K562 (cell line): ENCODE data around the gene UBE2J2. TPM values are rescaled to one million over a fixed set of nuclear protein-coding genes. Genes with fewer than 3 reads are reported as not detected.

Experiments
- BACH1 ChIP-seq: fragments of 200-800 bp; sonication (Bioruptor generic); IDR thresholded peaks from 2 replicates; pipeline ENCODE4 v1.6.1; 2016; ENCODE audit warnings: missing genetic modification characterization, missing compliant biosample characterization
- CBX1 ChIP-seq: sonication (generic); IDR thresholded peaks from 2 replicates; pipeline ENCODE4 v1.6.1; 2016; ENCODE audit warnings: antibody characterized with exemption, low read depth, mild to moderate bottlenecking
- CSDE1 ChIP-seq, 2 experiments: fragments of 450-650 bp; IDR thresholded peaks; 2 replicates each; pipeline ENCODE4 v1.6.1; 2016; ENCODE audit warnings: mild to moderate bottlenecking in 1 of 2
- EZH2 ChIP-seq: IDR thresholded peaks from 2 replicates; pipeline ENCODE4 v1.6.1; 2012; ENCODE audit warnings: low read depth, mild to moderate bottlenecking, inconsistent platforms, low read length, borderline replicate concordance
- HNRNPH1 ChIP-seq: fragments of 200-400 bp; formaldehyde crosslinking; optimal IDR thresholded peaks from 2 replicates; pipeline ENCODE3; 2017; ENCODE audit warnings: low read depth, mild to moderate bottlenecking, low read length, moderate library complexity
- HNRNPUL1 ChIP-seq: fragments of 200-400 bp; formaldehyde crosslinking; IDR thresholded peaks from 2 replicates; pipeline ENCODE4 v1.6.1; 2017; ENCODE audit warnings: low read length
- L3MBTL2 ChIP-seq: fragments of 450-650 bp; IDR thresholded peaks from 2 replicates; pipeline ENCODE4 v1.6.1; 2016; ENCODE audit warnings: mild to moderate bottlenecking, moderate library complexity
- MTA1 ChIP-seq: fragments of 450-650 bp; IDR thresholded peaks from 2 replicates; pipeline ENCODE4 v1.6.1; 2017; ENCODE audit warnings: borderline replicate concordance
- NFATC3 ChIP-seq: fragments of 450-650 bp; IDR thresholded peaks from 2 replicates; pipeline ENCODE4 v1.6.1; 2017; ENCODE audit warnings: mild to moderate bottlenecking
- NFXL1 ChIP-seq: fragments of 450-650 bp; formaldehyde crosslinking; IDR thresholded peaks from 2 replicates; pipeline ENCODE4 v1.4.0; 2021; ENCODE audit warnings: mild to moderate bottlenecking
- NR4A1 ChIP-seq, 2 experiments: fragments of 250-450 bp in 1 of 2; fragments of 450-650 bp in 1 of 2; sonication (Bioruptor Pico) in 1 of 2; IDR thresholded peaks; 2 replicates each; pipeline versions ENCODE4 v1.4.0 to v1.6.1; 2016 to 2020; ENCODE audit warnings: mild to moderate bottlenecking in 2 of 2, missing compliant biosample characterization in 1 of 2, missing genetic modification characterization in 1 of 2, moderate library complexity in 1 of 2
- PRMT5 ChIP-seq: sonication (generic); formaldehyde crosslinking; IDR thresholded peaks from 2 replicates; pipeline ENCODE4 v1.5.0; 2020; ENCODE audit warnings: missing genetic modification reagents
- RBM15 ChIP-seq: fragments of 200-400 bp; formaldehyde crosslinking; IDR thresholded peaks from 2 replicates; pipeline ENCODE4 v1.6.1; 2018; ENCODE audit warnings: mild to moderate bottlenecking, low read length, moderate library complexity; ENCODE audit not compliant: insufficient read depth
- SMARCC2 ChIP-seq: fragments of 450-650 bp; IDR thresholded peaks from 2 replicates; pipeline ENCODE4 v1.6.1; 2017; ENCODE audit warnings: antibody characterized with exemption, moderate library complexity, mild to moderate bottlenecking, low read depth
- TEAD1 ChIP-seq, 2 experiments: fragments of 450-650 bp in 1 of 2; sonication (generic) in 1 of 2; formaldehyde crosslinking; IDR thresholded peaks; 2 replicates each; pipeline versions ENCODE4 v1.4.0 to v1.8.0; 2020 to 2022; ENCODE audit warnings: mild to moderate bottlenecking in 2 of 2, missing genetic modification reagents in 1 of 2
- U2AF1 ChIP-seq: fragments of 200-400 bp; formaldehyde crosslinking; optimal IDR thresholded peaks from 2 replicates; pipeline ENCODE3; 2017; ENCODE audit warnings: mild to moderate bottlenecking, low read depth, low read length, moderate library complexity
- ZBTB26 ChIP-seq: fragments of 450-650 bp; formaldehyde crosslinking; IDR thresholded peaks from 2 replicates; pipeline ENCODE4 v1.4.0; 2022; ENCODE audit warnings: missing genetic modification characterization
- ZKSCAN8 ChIP-seq: fragments of 200-800 bp; sonication (Bioruptor generic); IDR thresholded peaks from 2 replicates; pipeline ENCODE4 v1.6.1; 2016; ENCODE audit warnings: missing genetic modification characterization, missing compliant biosample characterization
- ZNF347 ChIP-seq: fragments of 450-650 bp; formaldehyde crosslinking; IDR thresholded peaks from 2 replicates; pipeline ENCODE4 v1.4.0; 2020; ENCODE audit warnings: low read depth, mild to moderate bottlenecking, moderate library complexity
- ZNF583 ChIP-seq: fragments of 250-450 bp; sonication (Bioruptor Pico); IDR thresholded peaks from 2 replicates; pipeline ENCODE4 v1.4.0; 2020
- ZNF766 ChIP-seq: fragments of 200-800 bp; sonication (Bioruptor generic); conservative IDR thresholded peaks from 2 replicates; pipeline ENCODE4 v1.6.1; 2016; ENCODE audit warnings: missing genetic modification characterization, missing compliant biosample characterization
- polyA plus RNA-seq, 8 experiments: library from polyadenylated mRNA; depleted of rRNA in 4 of 8; stranded (reverse) in 5 of 8; unstranded in 3 of 8; fragments of >200 nt; fragmentation: Nextera tagmentation in 2 of 8; fragmentation: Illumina TruSeq in 1 of 8; extraction: Ambion mirVana in 2 of 8; extraction: Trizol in 1 of 8; gene quantifications; 2 replicates each; pipeline versions ENCODE4 v1.2.1 to v1.2.3, GENCODE V29; 2011 to 2014; ENCODE audit warnings: inconsistent platforms in 1 of 8, missing spikeins in 1 of 8
- total RNA-seq, 7 experiments: library from RNA; depleted of rRNA in 6 of 7; stranded (reverse); fragments of >200 nt in 6 of 7; fragmentation: Illumina TruSeq in 2 of 7; extraction: Trizol in 2 of 7; gene quantifications; 2 replicates each; pipeline versions ENCODE4 v1.2.1 to v1.2.3, GENCODE V29; 2011 to 2021; ENCODE audit warnings: low replicate concordance in 1 of 7
- TF ChIP-seq, protein P1 (sequence below): sonication (generic); formaldehyde crosslinking; IDR thresholded peaks from 2 replicates; pipeline ENCODE4 v1.8.0; 2023; ENCODE audit warnings: missing genetic modification reagents, mild to moderate bottlenecking, borderline replicate concordance
- TF ChIP-seq, protein P2 (sequence below): fragments of 250-450 bp; sonication (Bioruptor Pico); IDR thresholded peaks from 2 replicates; pipeline ENCODE4 v1.9.0; 2021; ENCODE audit warnings: mild to moderate bottlenecking

UBE2J2 gene
- total and polyA plus RNA-seq, 9 of the 15 experiments (the other 6 are each of a cell fraction or from before 2014, with no cell fraction given) = 0.93 to 112 (median 75.5) TPM

- no peak for TF ChIP-seq ZKSCAN8 (CRISPR knock-in tag)
- no peak for TF ChIP-seq NR4A1 (CRISPR knock-in tag; IDR thresholded peaks at IDR 0.05)
- no peak for TF ChIP-seq NR4A1 (tag; IDR thresholded peaks at IDR 0.05)
- TF ChIP-seq NFATC3 = no peak
- TF ChIP-seq MTA1 = no peak
- no peak; the same call in 1 of the 2 replicates for TF ChIP-seq SMARCC2
- TF ChIP-seq ZNF347 = no peak
- TF ChIP-seq TEAD1 (CRISPR knock-in tag; IDR thresholded peaks at IDR 0.05) = peak in 1 of 2 experiments; percentile 77; a peak in 3 of 4 replicates
- no peak for TF ChIP-seq HNRNPUL1
- no peak for TF ChIP-seq ZNF766
- TF ChIP-seq RBM15 = no peak
- TF ChIP-seq, protein P1, sequence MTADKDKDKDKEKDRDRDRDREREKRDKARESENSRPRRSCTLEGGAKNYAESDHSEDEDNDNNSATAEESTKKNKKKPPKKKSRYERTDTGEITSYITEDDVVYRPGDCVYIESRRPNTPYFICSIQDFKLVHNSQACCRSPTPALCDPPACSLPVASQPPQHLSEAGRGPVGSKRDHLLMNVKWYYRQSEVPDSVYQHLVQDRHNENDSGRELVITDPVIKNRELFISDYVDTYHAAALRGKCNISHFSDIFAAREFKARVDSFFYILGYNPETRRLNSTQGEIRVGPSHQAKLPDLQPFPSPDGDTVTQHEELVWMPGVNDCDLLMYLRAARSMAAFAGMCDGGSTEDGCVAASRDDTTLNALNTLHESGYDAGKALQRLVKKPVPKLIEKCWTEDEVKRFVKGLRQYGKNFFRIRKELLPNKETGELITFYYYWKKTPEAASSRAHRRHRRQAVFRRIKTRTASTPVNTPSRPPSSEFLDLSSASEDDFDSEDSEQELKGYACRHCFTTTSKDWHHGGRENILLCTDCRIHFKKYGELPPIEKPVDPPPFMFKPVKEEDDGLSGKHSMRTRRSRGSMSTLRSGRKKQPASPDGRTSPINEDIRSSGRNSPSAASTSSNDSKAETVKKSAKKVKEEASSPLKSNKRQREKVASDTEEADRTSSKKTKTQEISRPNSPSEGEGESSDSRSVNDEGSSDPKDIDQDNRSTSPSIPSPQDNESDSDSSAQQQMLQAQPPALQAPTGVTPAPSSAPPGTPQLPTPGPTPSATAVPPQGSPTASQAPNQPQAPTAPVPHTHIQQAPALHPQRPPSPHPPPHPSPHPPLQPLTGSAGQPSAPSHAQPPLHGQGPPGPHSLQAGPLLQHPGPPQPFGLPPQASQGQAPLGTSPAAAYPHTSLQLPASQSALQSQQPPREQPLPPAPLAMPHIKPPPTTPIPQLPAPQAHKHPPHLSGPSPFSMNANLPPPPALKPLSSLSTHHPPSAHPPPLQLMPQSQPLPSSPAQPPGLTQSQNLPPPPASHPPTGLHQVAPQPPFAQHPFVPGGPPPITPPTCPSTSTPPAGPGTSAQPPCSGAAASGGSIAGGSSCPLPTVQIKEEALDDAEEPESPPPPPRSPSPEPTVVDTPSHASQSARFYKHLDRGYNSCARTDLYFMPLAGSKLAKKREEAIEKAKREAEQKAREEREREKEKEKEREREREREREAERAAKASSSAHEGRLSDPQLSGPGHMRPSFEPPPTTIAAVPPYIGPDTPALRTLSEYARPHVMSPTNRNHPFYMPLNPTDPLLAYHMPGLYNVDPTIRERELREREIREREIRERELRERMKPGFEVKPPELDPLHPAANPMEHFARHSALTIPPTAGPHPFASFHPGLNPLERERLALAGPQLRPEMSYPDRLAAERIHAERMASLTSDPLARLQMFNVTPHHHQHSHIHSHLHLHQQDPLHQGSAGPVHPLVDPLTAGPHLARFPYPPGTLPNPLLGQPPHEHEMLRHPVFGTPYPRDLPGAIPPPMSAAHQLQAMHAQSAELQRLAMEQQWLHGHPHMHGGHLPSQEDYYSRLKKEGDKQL (CRISPR knock-in tag) = no peak
- peak; percentile 18; the same call in 1 of the 2 replicates for TF ChIP-seq ZNF583 (CRISPR knock-in tag)
- TF ChIP-seq L3MBTL2 = peak; percentile 62; the same call in 1 of the 2 replicates
- TF ChIP-seq BACH1 (tag) = no peak
- no peak for TF ChIP-seq CSDE1 (IDR thresholded peaks at IDR 0.05)
- peak; percentile 84 for TF ChIP-seq U2AF1
- peak; percentile 69; the same call in 1 of the 2 replicates for TF ChIP-seq CBX1
- TF ChIP-seq NFXL1 (CRISPR knock-in tag) = no peak
- TF ChIP-seq, protein P2, sequence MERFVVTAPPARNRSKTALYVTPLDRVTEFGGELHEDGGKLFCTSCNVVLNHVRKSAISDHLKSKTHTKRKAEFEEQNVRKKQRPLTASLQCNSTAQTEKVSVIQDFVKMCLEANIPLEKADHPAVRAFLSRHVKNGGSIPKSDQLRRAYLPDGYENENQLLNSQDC (CRISPR knock-in tag) = peak; percentile 86; the same call in 1 of the 2 replicates
- TF ChIP-seq PRMT5 (CRISPR knock-in tag) = no peak
- no peak for TF ChIP-seq HNRNPH1
- no peak for TF ChIP-seq EZH2
- no peak for TF ChIP-seq ZBTB26
Measured at GRCh38 chr1:1273512-1274298, at the start of gene UBE2J2 (continued).
